IPS-18c (cell line): ENCODE measurements around the gene CFD.
"Not testable (repeated sequence)": the region's sequence is repeated elsewhere in the genome, so short reads cannot be mapped to it uniquely, and the experiment has no call there.

Source experiments
- H3K4me3 ChIP-seq: 2 replicates; pipeline ENCODE4 v1.7.0; 2013; ENCODE audit warnings: low read depth, mild to moderate bottlenecking, low read length, moderate library complexity; ENCODE audit not compliant: insufficient read depth
- H3K9me3 ChIP-seq: one replicate; pipeline ENCODE4 v1.6.1; 2013; ENCODE audit warnings: mild to moderate bottlenecking, low read length, moderate library complexity; ENCODE audit not compliant: control insufficient read depth, insufficient read depth

Gene CFD

DNA sequence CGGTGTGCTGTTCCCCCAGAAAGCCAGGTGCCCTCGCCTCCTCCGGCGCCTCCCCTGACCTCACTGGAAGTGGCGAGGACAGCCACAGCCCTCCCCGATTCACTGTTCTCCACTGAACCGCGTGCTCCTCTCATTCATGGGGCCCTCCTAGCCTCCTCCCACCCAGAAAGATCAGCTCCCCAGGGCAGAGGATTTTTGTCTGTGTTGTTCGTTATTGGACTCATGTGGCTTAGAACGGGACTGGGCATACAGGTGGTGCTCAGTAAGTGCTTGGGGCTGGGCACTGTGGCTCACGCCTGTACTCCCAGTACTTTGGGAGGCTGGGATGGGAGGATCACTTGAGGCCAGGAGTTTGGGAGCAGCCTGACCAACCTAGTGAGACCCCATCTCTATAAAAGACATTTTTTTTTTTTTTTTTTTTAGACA, 14.9 kb upstream of the CFD start:
- no peak overlapping the region for H3K4me3 ChIP-seq
- no peaks in the 10 kb centered on the region for H3K9me3 ChIP-seq

DNA sequence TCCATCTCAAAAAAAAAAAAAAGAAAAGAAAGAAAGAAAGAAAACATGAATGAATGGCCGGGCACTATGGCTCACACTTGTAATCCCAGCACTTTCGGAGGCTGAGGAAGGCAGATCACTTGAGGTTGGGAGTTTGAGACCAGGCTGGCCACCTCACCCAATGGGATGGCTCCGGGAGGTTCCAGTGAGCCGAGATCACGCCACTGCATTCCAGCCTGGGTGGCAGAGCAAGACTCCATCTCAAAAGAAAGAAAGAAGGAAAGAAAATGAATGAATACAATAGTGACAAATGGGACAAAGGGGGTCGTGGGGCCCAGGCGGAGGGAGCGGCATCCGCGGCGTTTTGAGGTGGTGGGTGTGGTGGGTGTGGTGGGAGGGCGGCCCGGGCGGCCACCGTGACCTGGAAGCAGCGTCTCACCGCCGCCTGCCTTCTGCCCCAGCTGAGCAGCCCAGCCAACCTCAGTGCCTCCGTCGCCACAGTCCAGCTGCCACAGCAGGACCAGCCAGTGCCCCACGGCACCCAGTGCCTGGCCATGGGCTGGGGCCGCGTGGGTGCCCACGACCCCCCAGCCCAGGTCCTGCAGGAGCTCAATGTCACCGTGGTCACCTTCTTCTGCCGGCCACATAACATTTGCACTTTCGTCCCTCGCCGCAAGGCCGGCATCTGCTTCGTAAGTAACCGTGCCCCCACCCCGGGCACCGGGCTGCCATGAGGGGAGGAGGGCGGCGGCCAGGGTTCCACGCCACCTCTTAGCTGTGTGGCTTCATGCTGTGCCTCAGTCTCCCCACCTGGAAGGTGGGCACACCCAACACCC, 13.6 kb upstream of the CFD start:
- Histone ChIP-seq H3K9me3 (no peaks in the 10 kb centered on the region), H3K4me3 (no peak overlapping the region)

DNA sequence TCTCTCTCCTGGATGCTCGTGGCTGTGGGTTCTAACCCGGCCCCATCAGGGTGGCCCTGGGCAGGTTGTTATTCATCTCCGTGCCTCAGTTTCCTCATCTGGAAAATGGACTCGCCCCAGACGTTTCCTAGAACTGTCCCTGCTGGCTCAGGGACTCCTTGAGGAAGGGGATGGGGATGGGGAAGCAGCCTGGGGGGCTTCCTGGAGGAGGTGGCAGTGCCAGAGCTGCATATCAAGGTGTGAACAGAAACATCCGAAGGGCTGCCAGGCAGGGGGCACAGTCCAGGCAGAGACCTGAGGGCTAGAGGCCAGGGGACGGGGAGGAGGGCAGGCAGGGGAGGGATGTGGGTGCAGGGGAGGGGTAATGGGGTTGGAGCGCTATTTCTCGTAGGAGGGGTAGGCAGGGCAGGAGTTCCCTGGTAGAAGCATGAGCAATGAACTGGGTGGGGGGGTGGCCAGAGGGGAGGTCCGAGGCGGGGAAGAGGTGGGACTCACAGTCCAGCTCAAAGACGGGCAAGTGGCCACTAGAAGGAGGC, 11.0 kb upstream of the CFD start:
- Histone ChIP-seq H3K9me3 (no peaks in the 10 kb centered on the region), H3K4me3 (no peak overlapping the region)

GRCh38 chr19:849195-849594, 10.3 kb upstream of the CFD start:
- not testable (repeated sequence) for H3K9me3 ChIP-seq, H3K4me3 ChIP-seq

DNA sequence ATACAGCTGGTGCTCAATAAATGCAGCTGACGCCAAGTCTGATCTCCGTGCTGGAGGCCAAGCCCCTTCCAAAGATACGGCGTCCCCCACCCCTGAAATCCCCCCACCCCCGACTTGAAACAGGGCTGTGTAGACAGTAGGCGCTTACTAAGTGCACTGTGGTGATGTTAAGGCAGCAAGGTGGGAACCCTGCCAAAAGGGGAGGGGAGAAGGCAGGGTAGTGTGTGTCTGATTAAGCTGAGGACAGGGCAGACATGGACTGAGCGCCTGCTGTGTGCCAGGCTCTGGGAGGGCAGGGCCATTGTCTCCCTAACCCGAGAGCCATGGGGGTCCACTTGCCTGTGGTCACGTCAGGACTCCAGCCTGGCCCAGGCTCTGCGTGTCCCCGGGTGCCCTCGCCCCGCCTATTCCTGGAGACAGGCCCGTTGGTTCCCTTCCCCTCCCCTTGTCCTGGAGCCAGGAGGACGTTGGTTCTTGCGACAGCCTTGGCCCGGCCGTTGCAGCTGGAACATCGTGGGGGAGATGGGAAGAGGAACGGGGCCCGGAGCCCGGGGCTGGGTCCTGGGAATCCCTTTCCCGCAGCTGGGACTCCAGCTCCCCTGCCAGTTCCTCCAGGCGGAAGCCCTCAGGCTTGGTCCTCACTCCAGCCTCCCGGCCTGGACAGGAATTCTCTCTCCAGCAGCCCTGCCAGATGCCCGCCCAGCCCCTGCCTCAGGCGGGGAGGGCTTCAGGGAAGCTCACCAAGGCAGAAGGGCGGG, 9.1 kb upstream of the CFD start:
- Histone ChIP-seq H3K9me3 (no peaks in the 10 kb centered on the region), H3K4me3 (no peak overlapping the region)

GRCh38 chr19:850979-851335, 8.5 kb upstream of the CFD start:
- H3K4me3 ChIP-seq: no peak overlapping the region
- no peaks in the 10 kb centered on the region for H3K9me3 ChIP-seq

GRCh38 chr19:852136-853013, 7.1 kb upstream of the CFD start, which contains the start of gene ELANE:
ELANE (plus strand) TSS chr19:852303; CDS start chr19:852329, 26 bp downstream.
- H3K9me3 ChIP-seq: no peaks in the 10 kb centered on the region
- H3K4me3 ChIP-seq: no peak within 1 kb of the TSS

DNA sequence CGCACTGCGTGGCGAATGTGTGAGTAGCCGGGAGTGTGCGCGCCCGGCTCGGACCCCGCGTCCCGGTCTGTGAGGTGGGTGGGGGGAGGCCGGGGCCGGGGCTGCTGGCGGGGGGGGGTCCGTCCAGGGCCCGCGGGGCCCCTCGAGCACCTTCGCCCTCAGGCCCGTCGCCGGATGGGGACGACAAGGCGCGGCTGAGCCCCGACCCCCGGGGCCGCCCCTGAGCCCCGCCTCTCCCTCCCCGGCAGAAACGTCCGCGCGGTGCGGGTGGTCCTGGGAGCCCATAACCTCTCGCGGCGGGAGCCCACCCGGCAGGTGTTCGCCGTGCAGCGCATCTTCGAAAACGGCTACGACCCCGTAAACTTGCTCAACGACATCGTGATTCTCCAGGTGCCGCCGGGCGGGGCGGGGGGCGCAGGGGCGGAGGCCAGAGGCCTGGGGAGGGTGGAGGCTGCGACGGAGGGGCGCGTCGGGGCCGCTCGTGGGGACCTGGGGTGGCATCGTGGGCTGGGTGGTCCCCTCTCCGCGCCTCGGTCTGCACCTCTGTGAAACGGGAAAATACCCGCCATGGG, 6.4 kb upstream of the CFD start:
- Histone ChIP-seq H3K9me3 (no peaks in the 10 kb centered on the region), H3K4me3 (no peak overlapping the region)

DNA sequence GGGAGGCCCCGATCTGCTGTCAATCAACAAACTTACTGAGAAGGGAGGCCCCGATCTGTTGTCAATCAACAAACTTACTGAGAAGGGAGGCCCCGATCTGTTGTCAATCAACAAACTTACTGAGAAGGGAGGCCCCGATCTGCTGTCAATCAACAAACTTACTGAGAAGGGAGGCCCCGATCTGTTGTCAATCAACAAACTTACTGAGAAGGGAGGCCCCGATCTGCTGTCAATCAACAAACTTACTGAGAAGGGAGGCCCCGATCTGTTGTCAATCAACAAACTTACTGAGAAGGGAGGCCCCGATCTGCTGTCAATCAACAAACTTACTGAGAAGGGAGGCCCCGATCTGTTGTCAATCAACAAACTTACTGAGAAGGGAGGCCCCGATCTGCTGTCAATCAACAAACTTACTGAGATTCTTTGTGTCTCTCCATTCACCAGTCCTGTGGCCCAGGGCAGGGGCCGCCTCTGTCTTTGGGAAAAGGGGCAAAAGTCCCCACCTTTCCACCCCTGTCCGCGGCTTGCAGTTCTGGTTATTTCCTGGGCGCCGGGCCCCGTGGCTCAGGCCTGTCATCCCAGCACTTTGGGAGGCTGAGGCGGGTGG, 5.7 kb upstream of the CFD start:
- not testable (repeated sequence) for H3K4me3 ChIP-seq, H3K9me3 ChIP-seq

GRCh38 chr19:854549-854948, 4.9 kb upstream of the CFD start:
- H3K4me3 ChIP-seq: no peak overlapping the region
- no peaks in the 10 kb centered on the region for H3K9me3 ChIP-seq

DNA sequence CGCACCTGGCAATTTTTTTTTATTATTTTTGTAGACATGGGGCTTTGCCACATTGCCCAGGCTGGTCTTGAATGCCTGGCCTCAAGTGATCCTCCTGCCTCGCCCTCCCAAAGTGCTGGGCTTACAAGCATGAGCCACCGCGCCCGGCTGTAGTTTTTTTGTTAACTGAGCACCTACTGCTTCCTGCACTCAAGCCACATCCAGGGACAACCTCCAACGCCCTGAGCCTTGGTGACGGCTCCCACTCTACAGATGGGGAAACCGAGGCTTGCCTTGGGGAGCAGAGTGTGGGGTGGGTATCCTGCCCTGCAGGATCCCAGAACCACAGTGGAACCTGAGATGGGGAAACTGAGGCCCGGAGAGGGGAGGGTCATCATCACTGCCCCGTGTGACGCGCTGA, 4.3 kb upstream of the CFD start:
- no peak overlapping the region for H3K4me3 ChIP-seq
- H3K9me3 ChIP-seq: no peaks in the 10 kb centered on the region

- no peak overlapping the region for H3K4me3 ChIP-seq
- H3K9me3 ChIP-seq: no peaks in the 10 kb centered on the region
Measured at GRCh38 chr19:855566-856120, 3.8 kb upstream of the CFD start.

DNA sequence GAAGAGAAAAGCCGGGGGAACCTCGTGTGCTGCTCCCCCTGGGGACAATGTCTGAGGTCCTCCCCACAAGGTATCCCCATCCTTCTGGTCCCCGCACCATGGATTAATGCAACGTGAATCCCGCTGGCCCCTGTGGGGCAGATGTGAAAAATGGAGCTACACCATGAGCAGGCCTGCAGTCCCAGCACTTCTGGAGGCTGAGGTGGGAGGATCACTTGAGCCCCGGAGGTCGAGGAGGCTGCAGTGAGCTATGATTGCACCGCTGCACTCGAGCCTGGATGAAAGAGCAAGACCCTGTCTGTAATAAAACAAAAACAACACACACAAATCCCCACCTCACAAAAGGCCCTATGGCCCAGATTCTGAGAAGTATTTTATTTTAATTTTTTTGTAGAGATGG, 1.2 kb upstream of the CFD start:
- Histone ChIP-seq H3K4me3 (no peak overlapping the region), H3K9me3 (no peaks in the 10 kb centered on the region)

DNA sequence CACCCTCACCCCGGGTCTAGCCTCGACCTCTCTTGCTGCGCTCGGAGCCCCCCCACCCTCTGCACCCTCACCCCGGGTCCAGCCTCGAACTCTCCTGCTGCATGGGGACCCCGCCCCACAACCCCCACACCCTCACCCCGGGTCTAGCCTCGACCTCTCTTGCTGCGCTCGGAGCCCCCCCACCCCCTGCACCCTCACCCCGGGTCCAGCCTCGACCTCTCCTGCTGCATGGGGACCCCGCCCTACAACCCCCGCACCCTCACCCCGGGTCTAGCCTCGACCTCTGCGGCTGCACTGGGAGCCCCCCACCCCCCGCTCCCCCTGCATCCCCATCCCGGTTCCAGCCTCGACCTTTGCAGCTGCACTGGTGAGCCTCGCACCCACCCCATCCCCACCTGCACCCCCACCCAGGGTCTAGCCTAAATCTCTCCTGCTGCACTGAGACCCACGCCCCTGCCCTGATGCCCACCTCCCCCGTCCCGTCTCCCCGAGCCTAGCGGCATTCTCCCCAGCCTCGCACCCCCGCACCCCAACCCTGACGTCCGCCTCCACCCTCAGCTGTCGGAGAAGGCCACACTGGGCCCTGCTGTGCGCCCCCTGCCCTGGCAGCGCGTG, 1.8 kb downstream of the CFD start:
- Histone ChIP-seq H3K9me3 (no peaks in the 10 kb centered on the region), H3K4me3 (no peak overlapping the region; the same call in 1 of the 2 replicates)

- Histone ChIP-seq H3K9me3 (no peaks in the 10 kb centered on the region), H3K4me3 (no peak overlapping the region; the same call in 1 of the 2 replicates)
Measured at GRCh38 chr19:861756-862580, 2.5 kb downstream of the CFD start.
